ENCODE measurements around the gene DRAM1.
A peak's percentile ranks its signal among the peaks of the same experiment; 100 is the strongest.

The DRAM1 gene

DNA sequence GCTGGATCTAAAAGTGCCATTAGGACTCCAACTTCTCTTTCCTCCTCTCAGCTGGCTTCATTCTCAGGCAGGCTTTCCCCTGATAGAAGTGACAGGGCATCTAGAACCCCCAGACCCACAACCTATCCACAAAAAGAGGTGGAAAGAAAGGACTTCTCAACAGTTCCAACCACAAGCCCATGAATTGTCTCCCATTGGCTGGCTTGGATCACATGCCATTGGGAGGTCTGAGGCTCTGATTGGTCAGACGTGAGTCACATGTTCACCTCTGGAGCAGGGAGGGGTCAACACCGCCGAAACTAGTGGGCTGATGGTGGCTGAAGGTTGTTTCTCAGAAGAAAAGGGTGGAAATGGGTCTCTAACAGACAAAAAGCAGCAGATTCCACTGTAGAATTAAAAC, 47.2 kb downstream of the DRAM1 start:
- no peak overlapping the region for H3K4me3 ChIP-seq (ENCODE audit: low read depth, low read length)
- no peak for DNase-seq (ENCODE audit: low read depth)
- no peak for TF ChIP-seq CTCF (IDR thresholded peaks at IDR 0.05; ENCODE audit: low read depth, low read length, missing control alignments)

GRCh38 chr12:101925361-101925760, 48.0 kb downstream of the DRAM1 start:
- TF ChIP-seq CTCF (IDR thresholded peaks at IDR 0.05; ENCODE audit: low read depth, low read length, missing control alignments), result no peak
- no peak for DNase-seq (ENCODE audit: low read depth)
- H3K4me3 ChIP-seq (ENCODE audit: low read depth, low read length), result no peak overlapping the region

DNA sequence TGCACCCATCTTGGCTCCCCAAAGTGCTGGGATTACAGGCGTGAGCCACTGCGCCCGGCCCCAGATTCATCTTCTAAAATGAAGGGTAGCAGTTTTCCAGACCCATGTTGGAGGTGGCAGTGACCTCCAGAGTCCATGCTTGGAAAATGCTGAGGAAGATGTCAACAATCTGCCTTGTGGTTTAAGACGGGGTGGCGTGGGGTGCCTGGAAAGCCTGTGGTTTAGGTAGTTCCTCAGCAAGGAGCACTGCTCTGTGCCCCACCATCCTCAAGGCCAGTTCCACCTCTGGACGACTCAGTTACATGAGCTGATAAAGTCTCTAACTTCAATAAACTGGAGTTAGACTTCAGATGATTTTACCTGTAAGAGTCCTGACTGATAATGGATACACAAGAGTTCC, 48.6 kb downstream of the DRAM1 start:
- no peak overlapping the region for H3K4me3 ChIP-seq (ENCODE audit: low read depth, low read length)
- no peak for TF ChIP-seq CTCF (IDR thresholded peaks at IDR 0.05; ENCODE audit: low read depth, low read length, missing control alignments)
- DNase-seq (ENCODE audit: low read depth), result no peak

DNA sequence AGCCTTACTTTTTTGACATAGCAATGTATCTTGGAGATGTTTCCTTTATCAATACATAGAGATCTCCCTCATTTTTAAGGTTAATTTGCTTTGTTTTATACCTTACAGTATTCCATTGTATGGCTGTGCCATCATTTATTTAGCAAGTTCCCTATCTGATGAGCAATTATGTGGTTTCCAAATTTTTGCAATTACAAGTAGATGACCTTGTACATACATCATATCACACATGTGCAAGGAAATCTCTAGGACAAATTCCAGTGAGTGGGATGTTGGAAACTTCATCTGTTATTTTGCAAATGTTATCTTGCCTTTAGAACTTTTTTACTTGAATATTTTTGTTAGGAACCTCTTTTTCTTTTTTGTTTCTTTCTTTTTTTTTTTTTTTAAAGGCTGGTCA, 49.7 kb downstream of the DRAM1 start:
- no peak for TF ChIP-seq CTCF (IDR thresholded peaks at IDR 0.05; ENCODE audit: low read depth, low read length, missing control alignments)
- DNase-seq (ENCODE audit: low read depth), result no peak
- H3K4me3 ChIP-seq (ENCODE audit: low read depth, low read length), result no peak overlapping the region

DNA sequence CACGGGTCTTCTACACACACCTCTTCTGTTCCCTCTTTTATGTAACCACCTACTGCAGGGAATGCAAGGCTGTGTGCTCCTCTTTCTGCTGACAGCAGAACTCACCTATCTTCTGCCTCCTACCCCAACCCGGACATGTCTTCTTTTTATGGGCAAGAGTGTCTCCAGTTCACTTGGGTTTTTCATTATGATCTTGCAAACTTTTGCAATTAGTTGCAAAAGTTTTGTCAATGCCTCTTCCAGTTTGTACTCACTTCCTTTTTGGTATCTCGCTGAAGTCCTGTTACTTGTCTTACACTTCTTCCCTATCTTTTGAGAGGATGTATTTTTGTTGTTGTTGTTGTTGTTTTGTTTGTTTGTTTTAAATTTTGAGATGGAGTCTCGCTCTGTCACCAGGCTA, 50.6 kb downstream of the DRAM1 start:
- DNase-seq (ENCODE audit: low read depth), result no peak
- no peak for TF ChIP-seq CTCF (IDR thresholded peaks at IDR 0.05; ENCODE audit: low read depth, low read length, missing control alignments)
- no peak overlapping the region for H3K4me3 ChIP-seq (ENCODE audit: low read depth, low read length)

- TF ChIP-seq CTCF (IDR thresholded peaks at IDR 0.05; ENCODE audit: low read depth, low read length, missing control alignments), result no peak
- no peak for DNase-seq (ENCODE audit: low read depth)
Observed at GRCh38 chr12:101928556-101928955, 51.2 kb downstream of the DRAM1 start.

GRCh38 chr12:101929365-101930041, 52.1 kb downstream of the DRAM1 start:
- peak; percentile 83 for DNase-seq (ENCODE audit: low read depth)
- H3K4me3 ChIP-seq (ENCODE audit: low read depth, low read length), result peak overlapping the region; percentile 49
- no peak for TF ChIP-seq CTCF (IDR thresholded peaks at IDR 0.05; ENCODE audit: low read depth, low read length, missing control alignments)

More at GRCh38 chr12:101928556-101928955, 51.2 kb downstream of the DRAM1 start:
- H3K4me3 ChIP-seq (ENCODE audit: low read depth, low read length), result no peak overlapping the region
